NCI-H2029 (cell line): ENCODE data around the gene TMED1.
A peak's percentile ranks its signal among the peaks of the same experiment; 100 is the strongest.
"Not testable (repeated sequence)": the region's sequence is repeated elsewhere in the genome, so short reads cannot be mapped to it uniquely, and the experiment has no call there.

Experiments used
- DNase-seq: peaks from one replicate; lab custom pipeline; 2025; lab: John Stamatoyannopoulos, UW

The TMED1 gene

GRCh38 chr19:10862561-10863106 lies 26.6 kb upstream of the TMED1 start:
- no peak for DNase-seq

- no peak for DNase-seq
These were observed 25.2 kb upstream of the TMED1 start for GRCh38 chr19:10861103-10861651.

- no peak for DNase-seq
These were observed 22.3 kb upstream of the TMED1 start for GRCh38 chr19:10858204-10858828.

GRCh38 chr19:10856899-10857298 lies 20.9 kb upstream of the TMED1 start:
- not testable (repeated sequence) for DNase-seq

GRCh38 chr19:10855879-10856522 lies 20.0 kb upstream of the TMED1 start:
- DNase-seq, result no peak

GRCh38 chr19:10854350-10855089 lies 18.5 kb upstream of the TMED1 start:
- no peak for DNase-seq

GRCh38 chr19:10852941-10853340 lies 16.9 kb upstream of the TMED1 start:
- no peak for DNase-seq

GRCh38 chr19:10852098-10852800 lies 16.2 kb upstream of the TMED1 start:
- no peak for DNase-seq

GRCh38 chr19:10850631-10851030 lies 14.6 kb upstream of the TMED1 start:
- no peak for DNase-seq

- no peak for DNase-seq
These were observed 12.3 kb upstream of the TMED1 start, which contains the start of gene C19orf38 for GRCh38 chr19:10848230-10848856. Gene C19orf38, plus strand, starts transcription at chr19:10848415. Its CDS starts 94 bp downstream, at chr19:10848509.

- DNase-seq, result no peak
These were observed 10.6 kb upstream of the TMED1 start for GRCh38 chr19:10846500-10847202.

GRCh38 chr19:10842788-10843187 lies 6.8 kb upstream of the TMED1 start:
- DNase-seq, result no peak

- DNase-seq, result no peak
These were observed 3.4 kb upstream of the TMED1 start for GRCh38 chr19:10839114-10840050.

GRCh38 chr19:10838377-10838776 lies 2.4 kb upstream of the TMED1 start:
- DNase-seq, result no peak

GRCh38 chr19:10837649-10838048 lies 1.6 kb upstream of the TMED1 start:
- DNase-seq, result not testable (repeated sequence)

GRCh38 chr19:10836479-10837330 lies 693 bp upstream of the TMED1 start:
- DNase-seq, result peak; percentile 94

GRCh38 chr19:10835089-10835753 lies 791 bp downstream of the TMED1 start:
- no peak for DNase-seq

- no peak for DNase-seq
These were observed 3.1 kb downstream of the TMED1 start for GRCh38 chr19:10832939-10833296.
